HepG2 (cell line): ENCODE results near the gene VASN. TPM values are rescaled to one million over a fixed set of nuclear protein-coding genes. Genes with fewer than 3 reads are reported as not detected.
A peak's percentile ranks its signal among the peaks of the same experiment; 100 is the strongest.

Experiments
- ATAC-seq: fragments of 200-7000 bp; cut with Tn5 transposase; 3 replicates; pipeline ENCODE4 v1.9.1; 2020; ENCODE audit warnings: mild to moderate bottlenecking, moderate library complexity
- BruUV-seq: library from RNA; stranded (reverse); fragments of 400-500 nt; replicated peaks from 2 replicates; lab custom pipeline; 2021; lab: Mats Ljungman, UMichigan
- CTCF ChIA-PET: fragments of 300-600 bp; formaldehyde crosslinking; extraction: SDS; loops from one replicate; lab custom pipeline; 2021; ENCODE audit warnings: low total read pairs, inconsistent platforms, low intra/inter-chr PET ratio; lab: Yijun Ruan, JAX
- POLR2A ChIA-PET: fragments of 350-600 bp; sonication (Branson Sonifier 250); formaldehyde crosslinking; loops from one replicate; lab custom pipeline; 2020; ENCODE audit warnings: antibody characterized with exemption, inconsistent platforms; lab: Yijun Ruan, JAX
- DNase-seq: peaks from one replicate; pipeline ENCODE4 v3.0.0-alpha.2; 2015; ENCODE audit warnings: low spot score
- FAIRE-seq: peaks from 3 replicates; lab custom pipeline; 2011; peaks lifted over from hg19 to GRCh38; lab: Jason Lieb, UNC
- H2AFZ ChIP-seq: one replicate; pipeline ENCODE4 v1.6.1; 2011; ENCODE audit warnings: low read length, inconsistent platforms
- H3K27ac ChIP-seq: fragments of 300-600 bp; 3 replicates; pipeline ENCODE4 v1.8.0; 2011; ENCODE audit warnings: mixed run types, mild to moderate bottlenecking, mixed read lengths, low read length, inconsistent platforms; ENCODE audit not compliant: insufficient read depth; ENCODE audit errors: extremely low read length
- H3K27me3 ChIP-seq, 2 experiments: fragments of 200-600 bp in 1 of 2; 2 replicates in 1 of 2; 3 replicates in 1 of 2; pipeline versions ENCODE4 v1.6.0 to v1.8.0; 2011; ENCODE audit warnings: low read length in 2 of 2, mild to moderate bottlenecking in 2 of 2, moderate library complexity in 2 of 2, inconsistent platforms in 1 of 2; ENCODE audit not compliant: insufficient read depth in 2 of 2, control insufficient read depth in 1 of 2
- H3K36me3 ChIP-seq, 2 experiments: fragments of 200-600 bp in 1 of 2; replicated peaks in 1 of 2; 2 replicates in 1 of 2; 3 replicates in 1 of 2; pipeline versions ENCODE4 v1.5.1 to v1.8.0; 2011; ENCODE audit warnings: low read length in 2 of 2, inconsistent platforms in 1 of 2; ENCODE audit not compliant: insufficient read depth in 2 of 2, control insufficient read depth in 1 of 2
- H3K4me1 ChIP-seq: 2 replicates; pipeline ENCODE4 v1.5.1; 2012; ENCODE audit warnings: low read length, inconsistent platforms; ENCODE audit not compliant: insufficient read depth
- H3K4me2 ChIP-seq: 2 replicates; pipeline ENCODE4 v1.6.0; 2011; ENCODE audit warnings: low read depth, low read length, inconsistent platforms
- H3K4me3 ChIP-seq, 3 experiments: fragments of 200-600 bp in 1 of 3; sonication (generic), shearing (Covaris generic) in 1 of 3; replicated peaks in 1 of 3; 2 replicates each; pipeline ENCODE4 v1.5.1; 2011 to 2016; ENCODE audit warnings: low read length in 3 of 3, inconsistent platforms in 2 of 3, low read depth in 2 of 3, mild to moderate bottlenecking in 2 of 3, control low read depth in 1 of 3, mixed read lengths in 1 of 3; ENCODE audit not compliant: insufficient read depth in 1 of 3
- H3K79me2 ChIP-seq: one replicate; pipeline ENCODE4 v1.6.1; 2011; ENCODE audit warnings: low read length, inconsistent platforms; ENCODE audit not compliant: insufficient read depth
- H3K9ac ChIP-seq: 2 replicates; pipeline ENCODE4 v1.6.0; 2011; ENCODE audit warnings: mild to moderate bottlenecking, low read depth, low read length, inconsistent platforms; ENCODE audit not compliant: insufficient read depth
- H3K9me3 ChIP-seq: 2 replicates; pipeline ENCODE4 v1.5.1; 2012; ENCODE audit warnings: mild to moderate bottlenecking, low read length
- H4K20me1 ChIP-seq: 2 replicates; pipeline ENCODE4 v1.6.0; 2011; ENCODE audit warnings: inconsistent platforms, mild to moderate bottlenecking, low read length, moderate library complexity; ENCODE audit not compliant: insufficient read depth
- AFF4 ChIP-seq: sonication (generic); formaldehyde crosslinking; IDR thresholded peaks from 2 replicates; pipeline ENCODE4 v1.4.0; 2020; ENCODE audit warnings: missing genetic modification reagents
- CBX5 ChIP-seq: sonication (generic); formaldehyde crosslinking; IDR thresholded peaks from 2 replicates; pipeline ENCODE4 v1.4.0; 2020; ENCODE audit warnings: missing genetic modification reagents, borderline replicate concordance
- FOXJ3 ChIP-seq: sonication (generic); formaldehyde crosslinking; IDR thresholded peaks from 2 replicates; pipeline ENCODE4 v1.4.0; 2020; ENCODE audit warnings: missing genetic modification reagents, mild to moderate bottlenecking, borderline replicate concordance
- HNRNPL ChIP-seq: fragments of 200-400 bp; formaldehyde crosslinking; IDR thresholded peaks from 2 replicates; pipeline ENCODE4 v1.6.1; 2017; ENCODE audit warnings: mild to moderate bottlenecking, low read depth, low read length
- MLX ChIP-seq: IDR thresholded peaks from 2 replicates; pipeline ENCODE4 v1.6.1; 2016
- NFKBIZ ChIP-seq: IDR thresholded peaks from 2 replicates; pipeline ENCODE4 v1.6.1; 2018; ENCODE audit warnings: missing genetic modification reagents, missing compliant biosample characterization
- PATZ1 ChIP-seq: sonication (generic); formaldehyde crosslinking; IDR thresholded peaks from 2 replicates; pipeline ENCODE4 v1.4.0; 2020; ENCODE audit warnings: missing genetic modification reagents
- RARA ChIP-seq: IDR thresholded peaks from 2 replicates; pipeline ENCODE4 v1.6.1; 2016; ENCODE audit warnings: missing genetic modification reagents, missing compliant biosample characterization
- THRA ChIP-seq: sonication (generic); formaldehyde crosslinking; IDR thresholded peaks from 2 replicates; pipeline ENCODE4 v1.4.0; 2020; ENCODE audit warnings: missing genetic modification reagents, borderline replicate concordance
- WGBS: methylation state at CpG from one replicate; pipeline ENCODE4 v1.1.6; 2017; ENCODE audit warnings: low lambda C conversion rate; 5-methylcytosine and 5-hydroxymethylcytosine counted together
- in situ Hi-C: cut with HindIII; loops from 2 replicates; pipeline ENCODE4 v1.10.0; 2017; ENCODE audit warnings: low pct_unique_long_range_greater_than_20kb; ENCODE audit not compliant: extremely low pct_ligation_motif_present
- intact Hi-C: fragments of 100-400 bp; cut with micrococcal nuclease; formaldehyde crosslinking; loops from one replicate; pipeline ENCODE4 v1.10.0; 2022; ENCODE audit not compliant: unreplicated experiment
- polyA plus RNA-seq, 8 experiments: library from polyadenylated mRNA; depleted of rRNA in 3 of 8; stranded (reverse) in 7 of 8; unstranded in 1 of 8; fragments of >200 nt; fragmentation: Illumina TruSeq in 4 of 8; extraction: Trizol in 4 of 8; gene quantifications; 2 replicates each; pipeline versions ENCODE4 v1.2.1 to v1.2.3, GENCODE V29; 2011 to 2016; ENCODE audit warnings: low read depth in 4 of 8, missing spikeins in 1 of 8, mixed read lengths in 1 of 8; ENCODE audit not compliant: insufficient read depth in 1 of 8
- total RNA-seq, 5 experiments: library from RNA; depleted of rRNA; stranded (reverse); fragments of >200 nt; fragmentation: Illumina TruSeq; extraction: Trizol; gene quantifications; 2 replicates each; pipeline ENCODE4 v1.2.3, GENCODE V29; 2016; ENCODE audit warnings: low read depth in 1 of 5

The VASN gene
- total and polyA plus RNA-seq, 2 of the 13 experiments (the other 11 are each of a cell fraction or from before 2014, with no cell fraction given), result 8.4 to 18.2 TPM

- intact Hi-C loops, result loop anchor here (1.0 to 2.0 kb wide), 3 partner anchors 14 to 43 kb away; no protein-coding TSS in a partner anchor
- Histone ChIP-seq H3K4me1 (peaks cover 17% of the 10 kb centered on the region), H3K27me3 (no peaks in the 10 kb centered on the region; a peak in 1 of 5 replicates), H3K79me2 (no peaks in the 10 kb centered on the region), H3K9ac (no peak overlapping the region), H2AFZ (no peak overlapping the region), H3K9me3 (no peaks in the 10 kb centered on the region), H4K20me1 (no peaks in the 10 kb centered on the region), H3K4me2 (no peak overlapping the region), H3K4me3 (no peak overlapping the region; a peak in 1 of 6 replicates), H3K36me3 (no peaks in the 10 kb centered on the region), H3K27ac (no peak overlapping the region)
- FAIRE-seq (peak; percentile 44), ATAC-seq (peak; percentile 80), DNase-seq (peak; percentile 53)
- in situ Hi-C loops, result no loop called here
- POLR2A ChIA-PET, result interaction anchor here (1.0 kb wide), 2 partner anchors 14 to 42 kb away, joined by 3 read pairs; no protein-coding TSS in a partner anchor
- WGBS, result 34% methylated on average over 11 of the region's 19 CpGs
- BruUV-seq, result no TSS peak
- CTCF ChIA-PET, result interaction anchor here (0.9 to 4.9 kb wide), 4 partner anchors 19 to 52 kb away, joined by 3 to 92 read pairs (median 8); no protein-coding TSS in a partner anchor
- TF ChIP-seq THRA (CRISPR knock-in tag), result peak; percentile 71; the same call in 1 of the 2 replicates
- TF ChIP-seq FOXJ3 (CRISPR knock-in tag), result no peak
- TF ChIP-seq AFF4 (CRISPR knock-in tag), result no peak
- TF ChIP-seq MLX (CRISPR knock-in tag), result 0 out of 2 replicates have a peak, but pooled peaks have one; percentile 18
- TF ChIP-seq PATZ1 (CRISPR knock-in tag), result peak; percentile 69
- TF ChIP-seq HNRNPL, result 0 out of 2 replicates have a peak, but pooled peaks have one; percentile 32
- peak; percentile 20; the same call in 1 of the 2 replicates for TF ChIP-seq RARA (CRISPR knock-in tag)
- no peak for TF ChIP-seq NFKBIZ (CRISPR knock-in tag)
- 0 out of 2 replicates have a peak, but pooled peaks have one; percentile 40 for TF ChIP-seq CBX5 (CRISPR knock-in tag)
Observed at GRCh38 chr16:4358831-4359561, 12.7 kb upstream of the VASN start.
